B cell (primary cell): ENCODE data around the gene GLYATL3. TPM values are rescaled to one million over a fixed set of nuclear protein-coding genes. Genes with fewer than 3 reads are reported as not detected.

ENCODE experiments used
- ATAC-seq: fragments of 200-7000 bp; cut with Tn5 transposase; one replicate; pipeline ENCODE4 v1.10.0; 2021; ENCODE audit warnings: low read depth, mild to moderate bottlenecking, moderate number of reproducible peaks, moderate library complexity
- CTCF ChIA-PET: fragments of 350-600 bp; sonication (Branson Sonifier 250); formaldehyde crosslinking; loops from one replicate; lab custom pipeline; 2021; ENCODE audit warnings: antibody characterized with exemption, inconsistent platforms; lab: Charles Lee
- POLR2A ChIA-PET: fragments of 350-600 bp; sonication (Branson Sonifier 250); formaldehyde crosslinking; loops from one replicate; lab custom pipeline; 2021; ENCODE audit warnings: antibody characterized with exemption; lab: Charles Lee
- DNase-seq: peaks from one replicate; pipeline ENCODE4 v3.0.0; 2013
- H2AFZ ChIP-seq: 2 replicates; pipeline ENCODE4 v1.6.1; 2012; ENCODE audit warnings: mild to moderate bottlenecking, low read depth, low read length; ENCODE audit not compliant: insufficient read depth, poor library complexity, severe bottlenecking
- H3K27ac ChIP-seq, 2 donors: 1 replicate in 1 of 2; 2 replicates in 1 of 2; pipeline ENCODE4 v1.5.1; 2012 to 2013; ENCODE audit warnings: low read length in 2 of 2, mild to moderate bottlenecking in 2 of 2, moderate library complexity in 1 of 2
- H3K27me3 ChIP-seq, 4 experiments: fragments of 200-600 bp in 1 of 4; sonication (generic) in 1 of 4; replicated peaks in 1 of 4; 1 replicate in 2 of 4; 2 replicates in 2 of 4; pipeline versions ENCODE4 v1.6.1 to v1.7.0; 2013 to 2016; ENCODE audit warnings: low read length in 3 of 4, mild to moderate bottlenecking in 2 of 4, mixed read lengths in 1 of 4, moderate library complexity in 1 of 4; ENCODE audit not compliant: insufficient read depth in 4 of 4, control insufficient read depth in 3 of 4; ENCODE audit errors: control extremely low read depth in 1 of 4
- H3K36me3 ChIP-seq, 2 experiments: replicated peaks in 1 of 2; 1 replicate in 1 of 2; 2 replicates in 1 of 2; pipeline versions ENCODE4 v1.6.1 to v1.7.1; 2013; ENCODE audit warnings: low read length in 1 of 2; ENCODE audit not compliant: insufficient read depth in 2 of 2, control insufficient read depth in 1 of 2; ENCODE audit errors: control extremely low read depth in 1 of 2, extremely low read depth in 1 of 2
- H3K4me1 ChIP-seq, 2 donors: fragments of 200-600 bp in 1 of 2; sonication (generic) in 1 of 2; 1 replicate in 1 of 2; 2 replicates in 1 of 2; pipeline versions ENCODE4 v1.5.1 to v1.6.1; 2013 to 2017; ENCODE audit warnings: low read length in 2 of 2; ENCODE audit not compliant: control insufficient read depth in 2 of 2, insufficient read depth in 2 of 2
- H3K4me2 ChIP-seq: replicated peaks from 2 replicates; pipeline ENCODE3; 2012; ENCODE audit warnings: mild to moderate bottlenecking, low read depth, low read length; ENCODE audit not compliant: poor library complexity, severe bottlenecking
- H3K4me3 ChIP-seq, 5 experiments: fragments of 200-600 bp in 1 of 5; sonication (generic) in 1 of 5; 1 replicate in 3 of 5; 2 replicates in 2 of 5; pipeline versions ENCODE4 v1.5.1 to v1.7.0; 2011 to 2016; ENCODE audit warnings: low read length in 4 of 5, mild to moderate bottlenecking in 4 of 5, low read depth in 2 of 5, control low read depth in 1 of 5, moderate library complexity in 1 of 5; ENCODE audit not compliant: insufficient read depth in 1 of 5; ENCODE audit errors: control extremely low read depth in 1 of 5, extremely low read depth in 1 of 5
- H3K79me2 ChIP-seq: fragments of 200-600 bp; sonication (generic); one replicate; pipeline ENCODE4 v1.6.0; 2016; ENCODE audit warnings: low read length; ENCODE audit not compliant: control insufficient read depth, insufficient read depth
- H3K9ac ChIP-seq: fragments of 200-600 bp; sonication (generic); 2 replicates; pipeline ENCODE4 v1.6.1; 2017; ENCODE audit warnings: mild to moderate bottlenecking, low read length, moderate library complexity
- H3K9me3 ChIP-seq, 3 donors: one replicate each; pipeline versions ENCODE4 v1.6.1 to v1.7.1; 2013; ENCODE audit warnings: low read length in 2 of 3; ENCODE audit not compliant: control insufficient read depth in 2 of 3, insufficient read depth in 1 of 3; ENCODE audit errors: control extremely low read depth in 1 of 3
- H4K20me1 ChIP-seq: 2 replicates; pipeline ENCODE4 v1.6.0; 2012; ENCODE audit warnings: mild to moderate bottlenecking, low read length; ENCODE audit not compliant: insufficient read depth, control insufficient read depth, poor library complexity, severe bottlenecking
- H3K27ac Mint-ChIP-seq: one replicate; pipeline ENCODE4 v1.8.0; 2021; ENCODE audit warnings: mixed read lengths
- H3K27me3 Mint-ChIP-seq: one replicate; pipeline ENCODE4 v1.8.0; 2021; ENCODE audit warnings: mixed read lengths
- H3K4me1 Mint-ChIP-seq: one replicate; pipeline ENCODE4 v1.8.0; 2021; ENCODE audit warnings: mixed read lengths
- H3K4me3 Mint-ChIP-seq: one replicate; pipeline ENCODE4 v1.8.0; 2021; ENCODE audit warnings: mixed read lengths
- H3K9me3 Mint-ChIP-seq: one replicate; pipeline ENCODE4 v1.8.0; 2022; ENCODE audit warnings: mixed read lengths; ENCODE audit not compliant: insufficient read depth
- CTCF ChIP-seq: fragments of 200-600 bp; IDR thresholded peaks from one replicate; pipeline ENCODE4 v1.8.0; 2022; ENCODE audit warnings: antibody characterized with exemption, mild to moderate bottlenecking
- EZH2 ChIP-seq: IDR thresholded peaks from 2 replicates; pipeline ENCODE4 v1.6.1; 2012; ENCODE audit warnings: borderline replicate concordance, low read depth, mild to moderate bottlenecking, moderate library complexity, low read length; ENCODE audit not compliant: insufficient read depth, poor library complexity, severe bottlenecking
- WGBS: methylation state at CpG from one replicate; pipeline ENCODE4 v1.1.5; 2013; ENCODE audit warnings: missing lambda C conversion rate; ENCODE audit not compliant: insufficient coverage; 5-methylcytosine and 5-hydroxymethylcytosine counted together
- intact Hi-C: fragments of 100-400 bp; cut with micrococcal nuclease; formaldehyde crosslinking; loops from one replicate; pipeline ENCODE4 v1.10.0; 2022
- polyA plus RNA-seq: library from polyadenylated mRNA; depleted of rRNA; stranded (reverse); fragments of >200 nt; gene quantifications from 2 replicates; pipeline ENCODE4 v1.2.3, GENCODE V29; 2012
- total RNA-seq, 2 donors: library from RNA; stranded (reverse); fragments of 120-200 nt in 1 of 2; gene quantifications; 1 replicate in 1 of 2; 2 replicates in 1 of 2; pipeline versions ENCODE4 v1.2.3 to v1.2.4, GENCODE V29; 2013 to 2022

Gene GLYATL3
- total and polyA plus RNA-seq, 2 donors (not counting 1 experiment from before 2014, with no cell fraction given), result not detected

- POLR2A ChIA-PET, result no interaction called here
- WGBS, result no CpG with 5 or more reads among the region's 2 CpGs
Observed at GRCh38 chr6:49552596-49552995, 52.9 kb downstream of the GLYATL3 start.

GRCh38 chr6:49553384-49553783 lies 53.7 kb downstream of the GLYATL3 start:
- Histone ChIP-seq H3K27me3 (peaks cover 0 to 19% (median 7%) of the 10 kb centered on the region in 4 experiments), H3K79me2 (no peaks in the 10 kb centered on the region), H3K4me2 (no peak overlapping the region), H3K9ac (no peak overlapping the region), H3K36me3 (no peaks in the 10 kb centered on the region), H2AFZ (no peak overlapping the region), H4K20me1 (no peaks in the 10 kb centered on the region), H3K4me1 (peaks cover 13 to 19% of the 10 kb centered on the region in 2 donors), H3K4me3 (no peak overlapping the region), H3K27ac (no peak overlapping the region), H3K9me3 (no peaks in the 10 kb centered on the region)
- Mint-ChIP-seq H3K4me1 (peaks cover 18% of the 10 kb centered on the region), H3K27me3 (peaks cover 24% of the 10 kb centered on the region), H3K9me3 (no peaks in the 10 kb centered on the region), H3K4me3 (no peak overlapping the region), H3K27ac (no peak overlapping the region)
- TF ChIP-seq CTCF (no peak), EZH2 (no peak)
- POLR2A ChIA-PET, result no interaction called here
- intact Hi-C loops, result no loop called here
- DNase-seq (no peak), ATAC-seq (no peak)
- CTCF ChIA-PET, result interaction anchor here (0.7 kb wide), 1 partner anchor 22 kb away, joined by 3 read pairs; no protein-coding TSS in a partner anchor
- WGBS, result no CpG with 5 or more reads among the region's 1 CpG

More at GRCh38 chr6:49552596-49552995, 52.9 kb downstream of the GLYATL3 start:
- H3K27ac ChIP-seq, result no peak overlapping the region
- no peaks in the 10 kb centered on the region for H3K36me3 ChIP-seq
- H3K9ac ChIP-seq, result no peak overlapping the region
- H3K4me3 Mint-ChIP-seq, result no peak overlapping the region
- H2AFZ ChIP-seq, result no peak overlapping the region
- H3K27me3 Mint-ChIP-seq, result peaks cover 24% of the 10 kb centered on the region
- TF ChIP-seq CTCF (no peak), EZH2 (no peak)
- H4K20me1 ChIP-seq, result no peaks in the 10 kb centered on the region
- H3K4me1 ChIP-seq, result peaks cover 13 to 19% of the 10 kb centered on the region in 2 donors
- no peaks in the 10 kb centered on the region for H3K9me3 ChIP-seq
- no peak for ATAC-seq
- no peak overlapping the region for H3K27ac Mint-ChIP-seq
- CTCF ChIA-PET, result no interaction called here
- H3K4me2 ChIP-seq, result no peak overlapping the region
- H3K4me1 Mint-ChIP-seq, result peaks cover 18% of the 10 kb centered on the region
- DNase-seq, result no peak
- no peaks in the 10 kb centered on the region for H3K9me3 Mint-ChIP-seq
- H3K79me2 ChIP-seq, result no peaks in the 10 kb centered on the region
- H3K4me3 ChIP-seq, result no peak overlapping the region
- H3K27me3 ChIP-seq, result peaks cover 0 to 19% (median 7%) of the 10 kb centered on the region in 4 experiments
- intact Hi-C loops, result no loop called here
